ENCODE data around the gene GSG1L.

GSG1L gene

DNA sequence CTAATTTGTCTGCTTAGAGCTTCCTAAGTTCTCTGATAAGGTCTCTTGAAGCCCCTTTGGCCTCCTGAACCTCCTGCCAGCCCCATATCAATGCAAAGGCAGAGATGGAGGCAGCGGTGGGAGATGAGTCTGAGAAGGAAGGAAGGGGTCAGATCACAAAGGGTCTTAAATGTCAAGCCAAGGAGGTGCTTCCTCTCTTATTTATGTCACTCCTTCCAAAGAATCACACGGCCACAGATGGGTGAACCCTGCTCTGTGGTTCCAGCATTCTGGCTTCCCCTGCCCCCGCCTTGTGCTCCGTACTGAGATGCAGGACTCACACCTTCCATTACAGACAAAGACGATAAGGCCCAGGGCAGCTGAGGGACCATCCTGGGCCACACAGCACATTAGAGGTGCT, 96.3 kb downstream of the GSG1L start:
- Histone ChIP-seq H3K27me3 (ENCODE audit: low read depth) (0 out of 2 replicates have a peak, but pooled peaks cover 2% of the 10 kb centered on the region), H3K9me3 (no peaks in the 10 kb centered on the region), H3K4me3 (no peak overlapping the region), H3K4me1 (no peaks in the 10 kb centered on the region), H3K36me3 (replicated peaks) (no peaks in the 10 kb centered on the region)
- in situ Hi-C loops (cut with MboI; ENCODE audit: low sequenced_read_pairs) = loop anchor here (25.0 kb wide), 1 partner anchor 245 kb away; the partner anchor contains the start of gene XPO6
- no peak for DNase-seq (ENCODE audit: low spot score in 2 of 2)

DNA sequence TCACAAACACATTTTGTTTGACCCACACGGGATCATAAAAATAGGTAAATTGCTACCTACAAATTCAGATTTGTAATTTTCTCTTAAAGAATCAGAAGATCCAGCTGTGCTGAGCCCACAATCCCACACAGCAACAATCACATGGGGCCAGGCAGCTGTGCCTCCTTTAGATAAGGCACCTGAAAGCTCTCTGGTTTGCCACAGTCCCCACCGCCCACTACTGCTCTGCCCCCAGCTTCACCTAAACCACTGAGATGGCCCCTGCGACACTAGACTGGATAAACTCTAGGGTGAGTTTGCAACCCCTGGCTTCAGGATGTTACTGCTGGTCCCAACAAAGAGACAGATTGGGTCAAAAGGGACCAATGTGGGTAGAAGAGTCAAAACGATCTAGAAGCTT, 96.8 kb downstream of the GSG1L start:
- DNase-seq (ENCODE audit: low spot score in 2 of 2) = no peak
- 0 out of 2 replicates have a peak, but pooled peaks cover 2% of the 10 kb centered on the region for H3K27me3 ChIP-seq (ENCODE audit: low read depth)
- in situ Hi-C loops (cut with MboI; ENCODE audit: low sequenced_read_pairs) = loop anchor here (25.0 kb wide), 1 partner anchor 246 kb away; the partner anchor contains the start of gene XPO6
- H3K4me3 ChIP-seq = no peak overlapping the region
- no peaks in the 10 kb centered on the region for H3K9me3 ChIP-seq
- H3K36me3 ChIP-seq (replicated peaks) = no peaks in the 10 kb centered on the region
- H3K4me1 ChIP-seq = no peaks in the 10 kb centered on the region

DNA sequence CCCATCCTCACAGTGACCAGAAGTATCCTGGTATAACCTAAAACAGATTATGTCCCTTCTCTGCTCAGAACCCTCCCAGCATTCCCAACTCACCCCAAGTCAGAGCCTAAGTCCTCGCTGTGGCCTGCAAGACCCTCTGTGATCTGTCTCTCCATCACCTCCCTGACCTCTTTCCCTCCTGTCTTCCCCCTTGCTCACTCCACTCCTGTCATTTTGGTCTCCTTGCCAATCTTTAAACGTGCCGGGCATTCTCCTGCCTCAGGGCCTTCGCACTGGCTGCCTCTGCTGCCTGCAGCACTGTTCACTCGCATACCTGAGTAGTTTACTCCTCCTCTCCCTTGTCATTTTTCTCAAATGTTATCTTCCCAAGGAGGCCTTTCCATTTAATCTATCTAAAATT, 97.7 kb downstream of the GSG1L start:
- no peak for DNase-seq (ENCODE audit: low spot score in 2 of 2)
- no peaks in the 10 kb centered on the region for H3K4me1 ChIP-seq
- no peak overlapping the region for H3K4me3 ChIP-seq
- no peaks in the 10 kb centered on the region for H3K9me3 ChIP-seq
- H3K36me3 ChIP-seq (replicated peaks) = no peaks in the 10 kb centered on the region
- no peaks in the 10 kb centered on the region for H3K27me3 ChIP-seq (ENCODE audit: low read depth)
- in situ Hi-C loops (cut with MboI; ENCODE audit: low sequenced_read_pairs) = loop anchor here (25.0 kb wide), 1 partner anchor 246 kb away; the partner anchor contains the start of gene XPO6

DNA sequence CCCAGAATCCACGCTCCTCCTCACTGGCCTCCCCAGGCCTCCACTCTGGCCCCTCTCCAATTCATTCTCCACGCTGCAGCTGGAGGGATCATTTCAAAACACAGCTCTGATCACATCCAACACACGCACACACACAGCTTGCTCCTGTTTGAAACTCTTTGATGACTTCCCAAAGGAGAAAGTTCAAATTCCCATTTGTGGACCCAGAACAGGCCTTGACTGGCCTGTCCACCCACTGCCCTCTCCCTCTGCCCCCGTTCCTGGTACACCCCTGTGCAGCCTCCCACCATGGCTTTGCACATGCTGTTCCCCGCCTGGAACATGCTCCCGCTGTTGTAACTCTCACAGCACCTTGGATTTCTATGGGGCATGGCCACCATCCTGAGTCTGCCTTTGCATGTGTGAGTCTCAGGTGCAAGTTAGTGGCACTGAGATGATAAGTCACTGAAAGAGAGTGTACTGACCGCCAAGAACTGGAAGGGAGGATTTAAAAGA, 100.0 kb downstream of the GSG1L start:
- DNase-seq (ENCODE audit: low spot score in 2 of 2) = no peak
- Histone ChIP-seq H3K27me3 (ENCODE audit: low read depth) (no peaks in the 10 kb centered on the region), H3K9me3 (no peaks in the 10 kb centered on the region), H3K36me3 (replicated peaks) (no peaks in the 10 kb centered on the region), H3K4me3 (no peak overlapping the region), H3K4me1 (no peaks in the 10 kb centered on the region)
- in situ Hi-C loops (cut with MboI; ENCODE audit: low sequenced_read_pairs) = loop anchor here (25.0 kb wide), 1 partner anchor 249 kb away; the partner anchor contains the start of gene XPO6

DNA sequence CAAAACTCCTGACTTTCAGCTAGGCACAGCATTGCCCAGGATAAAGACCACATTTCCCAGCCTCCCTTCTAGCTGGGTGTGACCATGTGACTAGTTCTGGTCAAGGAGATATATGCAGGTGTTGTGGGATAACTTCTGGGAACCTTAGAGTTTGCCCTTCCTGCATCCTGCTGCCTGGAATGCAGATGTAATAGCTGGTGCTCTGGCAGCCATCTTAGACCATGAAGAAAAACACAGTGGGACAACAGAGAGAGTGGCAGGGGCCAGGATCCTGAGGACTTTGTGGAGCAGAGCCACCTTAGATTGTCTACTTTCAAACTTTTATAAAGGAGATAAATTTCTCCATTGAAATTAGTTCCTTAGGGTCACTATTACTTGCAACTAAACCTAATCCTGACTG, 101.3 kb downstream of the GSG1L start:
- no peaks in the 10 kb centered on the region for H3K36me3 ChIP-seq (replicated peaks)
- no peaks in the 10 kb centered on the region for H3K9me3 ChIP-seq
- no peak for DNase-seq (ENCODE audit: low spot score in 2 of 2)
- no peak overlapping the region for H3K4me3 ChIP-seq
- H3K4me1 ChIP-seq = no peaks in the 10 kb centered on the region
- in situ Hi-C loops (cut with MboI; ENCODE audit: low sequenced_read_pairs) = loop anchor here (25.0 kb wide), 1 partner anchor 250 kb away; the partner anchor contains the start of gene XPO6
- H3K27me3 ChIP-seq (ENCODE audit: low read depth) = no peaks in the 10 kb centered on the region

DNA sequence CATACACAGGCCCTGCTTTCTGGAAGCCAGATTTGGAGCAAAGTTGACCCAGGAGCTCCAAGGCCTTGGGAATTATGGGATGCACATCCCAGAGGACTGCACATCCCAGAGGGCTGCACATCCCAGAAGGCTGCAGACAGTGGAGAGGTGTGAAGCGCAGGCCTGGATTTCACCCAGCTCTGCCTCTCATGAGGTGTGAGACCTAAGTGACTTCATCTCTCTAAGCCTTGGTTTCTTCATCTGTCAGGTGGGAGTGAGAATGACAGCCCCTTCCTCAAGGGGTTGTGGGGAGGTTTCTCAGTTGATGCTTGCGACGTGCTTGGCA, 102.3 kb downstream of the GSG1L start:
- H3K9me3 ChIP-seq = no peaks in the 10 kb centered on the region
- no peak for DNase-seq (ENCODE audit: low spot score in 2 of 2)
- in situ Hi-C loops (cut with MboI; ENCODE audit: low sequenced_read_pairs) = loop anchor here (25.0 kb wide), 1 partner anchor 251 kb away; the partner anchor contains the start of gene XPO6
- no peaks in the 10 kb centered on the region for H3K27me3 ChIP-seq (ENCODE audit: low read depth)
- H3K4me1 ChIP-seq = no peaks in the 10 kb centered on the region
- H3K4me3 ChIP-seq = no peak overlapping the region
- no peaks in the 10 kb centered on the region for H3K36me3 ChIP-seq (replicated peaks)

DNA sequence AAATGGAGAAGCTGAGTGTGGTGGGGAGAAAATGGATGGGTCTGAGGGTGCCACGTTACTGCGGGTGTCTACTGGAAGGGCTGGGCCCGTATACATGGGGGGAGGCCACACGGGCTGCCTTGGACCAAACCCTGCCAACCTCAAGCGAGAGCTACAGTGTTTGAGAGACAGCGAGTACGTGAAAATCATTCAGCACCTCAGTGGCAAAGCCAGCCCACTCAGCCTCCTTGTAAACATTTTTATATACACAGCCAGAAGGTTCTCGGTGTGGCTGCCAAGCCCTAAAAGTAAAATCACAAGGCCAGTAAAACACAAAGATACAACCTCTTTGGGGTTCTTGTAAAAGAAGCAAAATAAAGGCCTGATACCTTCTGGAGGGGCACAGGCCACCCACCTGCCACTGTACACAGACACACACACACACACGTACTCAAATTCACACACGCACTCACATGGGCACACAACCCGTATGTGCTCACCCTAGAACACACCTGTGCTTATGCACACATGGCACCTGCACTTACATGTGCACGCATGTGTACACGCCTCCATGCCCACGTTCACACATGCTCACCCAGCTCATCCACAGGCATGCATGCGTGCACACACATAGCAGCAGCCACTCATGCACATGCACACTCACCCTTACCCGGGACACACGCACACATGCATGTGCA, 102.8 kb downstream of the GSG1L start:
- no peaks in the 10 kb centered on the region for H3K36me3 ChIP-seq (replicated peaks)
- in situ Hi-C loops (cut with MboI; ENCODE audit: low sequenced_read_pairs) = loop anchor here (25.0 kb wide), 1 partner anchor 252 kb away; the partner anchor contains the start of gene XPO6
- DNase-seq (ENCODE audit: low spot score in 2 of 2) = no peak
- H3K27me3 ChIP-seq (ENCODE audit: low read depth) = no peaks in the 10 kb centered on the region
- H3K4me1 ChIP-seq = no peaks in the 10 kb centered on the region
- no peak overlapping the region for H3K4me3 ChIP-seq
- H3K9me3 ChIP-seq = no peaks in the 10 kb centered on the region

DNA sequence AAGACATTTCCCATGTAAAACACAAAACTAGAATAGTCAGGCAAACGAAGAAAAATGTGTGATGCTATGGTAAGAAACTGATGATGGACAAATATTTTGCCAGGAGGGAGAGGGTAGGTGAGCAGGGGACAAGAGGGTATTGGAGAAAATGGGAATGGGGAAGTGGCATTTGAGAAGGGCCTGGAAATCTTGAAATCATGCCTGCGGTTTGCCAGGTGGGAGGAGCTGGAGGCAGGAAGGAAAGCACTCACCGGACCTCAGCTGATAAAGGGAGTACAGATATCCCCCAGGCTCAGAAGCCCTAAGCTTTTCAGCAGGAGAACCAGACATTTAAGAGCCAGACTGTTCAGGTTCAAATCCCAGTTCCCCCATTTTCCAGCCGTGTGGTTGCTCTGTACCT, 103.6 kb downstream of the GSG1L start:
- DNase-seq (ENCODE audit: low spot score in 2 of 2) = no peak
- Histone ChIP-seq H3K27me3 (ENCODE audit: low read depth) (no peaks in the 10 kb centered on the region), H3K4me3 (no peak overlapping the region), H3K9me3 (no peaks in the 10 kb centered on the region), H3K36me3 (replicated peaks) (no peaks in the 10 kb centered on the region), H3K4me1 (no peaks in the 10 kb centered on the region)
- in situ Hi-C loops (cut with MboI; ENCODE audit: low sequenced_read_pairs) = loop anchor here (25.0 kb wide), 1 partner anchor 252 kb away; the partner anchor contains the start of gene XPO6

DNA sequence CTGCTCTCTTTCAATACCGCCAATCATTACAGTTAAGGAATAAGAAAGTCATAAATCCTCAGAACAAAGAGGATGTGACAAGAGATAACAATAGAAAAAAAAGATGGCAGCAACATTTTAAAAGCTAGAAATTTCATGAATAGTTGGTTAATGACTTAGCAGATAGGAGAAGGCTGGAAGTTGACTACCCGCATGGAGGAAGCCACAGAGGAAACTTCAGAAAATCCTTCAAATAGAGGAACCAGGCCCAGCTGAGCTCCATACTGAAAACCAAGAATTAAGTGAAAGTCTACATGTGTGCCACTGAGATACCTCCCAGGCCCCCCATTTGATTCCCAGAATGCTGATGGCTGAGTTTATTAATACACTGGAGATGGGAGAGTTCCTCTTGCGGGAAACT, 109.3 kb downstream of the GSG1L start:
- in situ Hi-C loops (cut with MboI; ENCODE audit: low sequenced_read_pairs) = loop anchor here (25.0 kb wide), 1 partner anchor 258 kb away; the partner anchor contains the start of gene XPO6
- DNase-seq (ENCODE audit: low spot score in 2 of 2) = no peak
- Histone ChIP-seq H3K4me3 (no peak overlapping the region), H3K4me1 (no peaks in the 10 kb centered on the region), H3K9me3 (no peaks in the 10 kb centered on the region), H3K27me3 (ENCODE audit: low read depth) (peaks cover 4% of the 10 kb centered on the region; the same call in 1 of the 2 replicates), H3K36me3 (replicated peaks) (no peaks in the 10 kb centered on the region)

DNA sequence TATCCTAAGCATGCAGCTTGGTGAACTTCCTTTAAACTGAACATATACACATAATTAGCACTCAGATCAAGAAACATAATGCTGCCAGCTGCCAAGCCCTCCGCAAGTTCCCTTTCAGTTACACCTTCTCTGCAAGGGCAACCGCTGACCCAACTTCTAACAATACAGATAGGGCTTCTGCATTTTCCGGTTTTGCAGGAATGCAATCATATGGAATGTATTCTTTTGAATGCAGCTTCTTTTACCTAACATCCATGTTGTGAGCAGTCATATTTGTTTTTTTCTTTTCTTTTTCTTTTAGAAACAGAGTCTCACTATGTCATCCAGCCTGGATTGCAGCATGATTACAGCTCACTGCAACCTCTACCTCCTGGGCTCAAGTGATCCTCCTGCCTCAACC, 110.7 kb downstream of the GSG1L start:
- in situ Hi-C loops (cut with MboI; ENCODE audit: low sequenced_read_pairs) = loop anchor here (25.0 kb wide), 1 partner anchor 259 kb away; the partner anchor contains the start of gene XPO6
- no peak for DNase-seq (ENCODE audit: low spot score in 2 of 2)
- Histone ChIP-seq H3K4me3 (no peak overlapping the region), H3K36me3 (replicated peaks) (no peaks in the 10 kb centered on the region), H3K9me3 (no peaks in the 10 kb centered on the region), H3K4me1 (no peaks in the 10 kb centered on the region), H3K27me3 (ENCODE audit: low read depth) (peaks cover 4% of the 10 kb centered on the region; the same call in 1 of the 2 replicates)

DNA sequence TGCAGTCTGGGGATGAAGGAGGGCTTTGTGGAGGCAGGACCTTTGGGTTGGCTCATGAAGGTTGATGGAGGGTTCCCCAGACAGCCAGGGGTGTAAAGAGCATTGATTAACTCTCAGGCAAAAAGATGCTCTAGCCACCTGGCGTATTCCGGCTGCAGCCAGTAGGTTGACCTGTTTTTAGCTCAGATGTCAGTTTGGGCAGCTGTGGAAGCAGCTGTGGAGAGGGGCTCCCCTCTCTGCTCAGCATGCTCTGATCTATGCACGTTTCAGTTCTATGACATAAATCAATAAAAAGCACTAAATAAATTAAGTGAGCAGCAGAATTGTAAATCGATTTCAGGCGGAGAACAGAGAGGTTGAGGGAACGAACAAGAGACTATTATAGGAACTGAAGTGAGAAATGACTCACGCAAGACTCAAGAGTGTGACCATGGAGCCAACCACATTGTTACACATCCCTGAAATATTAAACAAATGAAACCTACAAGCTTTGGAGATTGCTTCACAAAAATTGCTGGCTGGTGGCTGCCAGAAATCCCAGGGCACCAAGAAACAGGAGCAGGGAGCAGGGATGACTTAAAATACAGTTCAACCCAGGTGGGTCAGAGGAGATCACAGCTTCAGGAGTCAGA, 111.9 kb downstream of the GSG1L start:
- DNase-seq (ENCODE audit: low spot score in 2 of 2) = no peak
- no peaks in the 10 kb centered on the region for H3K4me1 ChIP-seq
- no peak overlapping the region for H3K4me3 ChIP-seq
- in situ Hi-C loops (cut with MboI; ENCODE audit: low sequenced_read_pairs) = loop anchor here (25.0 kb wide), 1 partner anchor 261 kb away; the partner anchor contains the start of gene XPO6
- H3K9me3 ChIP-seq = no peaks in the 10 kb centered on the region
- H3K36me3 ChIP-seq (replicated peaks) = no peaks in the 10 kb centered on the region
- H3K27me3 ChIP-seq (ENCODE audit: low read depth) = peaks cover 4% of the 10 kb centered on the region; the same call in 1 of the 2 replicates

DNA sequence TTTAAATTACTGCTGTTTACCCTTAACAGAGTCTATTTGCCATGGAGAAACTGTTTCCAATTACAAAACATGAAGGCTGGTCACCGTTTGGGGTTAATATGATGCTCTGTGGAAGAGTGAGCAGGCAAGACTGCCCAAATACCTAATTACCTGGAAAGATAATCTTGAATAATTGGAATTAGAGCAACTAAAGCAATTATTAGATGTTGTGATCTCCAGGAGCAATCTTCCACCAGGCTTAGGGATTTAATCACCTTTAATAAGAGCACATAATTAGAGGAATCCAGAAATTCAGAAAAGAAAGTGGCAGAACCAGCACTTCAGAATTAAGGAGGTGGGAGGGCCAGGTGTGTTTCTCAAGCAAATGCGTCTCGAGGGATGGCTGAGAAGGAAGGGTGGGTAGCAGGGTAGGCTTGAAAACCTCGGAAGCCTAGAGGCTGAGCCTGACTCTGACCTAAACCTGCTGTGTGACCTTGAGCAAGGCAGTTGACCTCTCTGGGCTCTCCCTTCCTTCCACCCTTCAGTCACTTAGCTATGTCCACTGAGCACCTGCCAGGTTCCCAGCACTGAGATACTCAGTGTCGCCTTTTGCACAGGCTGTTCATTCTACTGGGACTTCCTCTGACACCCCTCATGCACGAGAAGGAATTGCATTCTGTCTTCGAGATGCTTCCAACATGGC, 113.2 kb downstream of the GSG1L start:
- DNase-seq (ENCODE audit: low spot score in 2 of 2) = no peak

DNA sequence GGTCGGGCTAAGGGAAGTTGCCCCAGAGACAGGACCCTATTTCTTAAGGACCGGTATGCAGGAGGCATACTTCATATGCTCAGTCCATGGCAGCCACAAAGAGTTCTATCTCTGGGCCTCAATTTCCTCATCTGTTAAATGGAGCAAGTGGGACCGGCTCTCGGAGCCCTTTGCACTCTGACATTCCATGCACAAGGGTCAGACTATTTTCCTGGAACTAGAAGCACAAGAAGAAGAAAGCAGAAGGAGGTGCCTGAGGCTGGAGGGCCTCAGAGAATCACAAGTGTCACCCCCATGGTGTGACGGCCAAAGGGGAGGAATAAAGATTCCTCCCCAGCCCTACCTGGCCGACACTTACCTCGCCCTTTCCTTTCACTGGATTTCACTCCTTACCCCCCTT, 115.8 kb downstream of the GSG1L start:
- no peaks in the 10 kb centered on the region for H3K36me3 ChIP-seq (replicated peaks)
- in situ Hi-C loops (cut with MboI; ENCODE audit: low sequenced_read_pairs) = no loop called here

More for the DNA sequence above, 113.2 kb downstream of the GSG1L start:
- no peaks in the 10 kb centered on the region for H3K9me3 ChIP-seq
- no peaks in the 10 kb centered on the region for H3K36me3 ChIP-seq (replicated peaks)
- in situ Hi-C loops (cut with MboI; ENCODE audit: low sequenced_read_pairs) = loop anchor here (25.0 kb wide), 1 partner anchor 262 kb away; the partner anchor contains the start of gene XPO6
- no peak overlapping the region for H3K4me3 ChIP-seq
- peaks cover 4% of the 10 kb centered on the region; the same call in 1 of the 2 replicates for H3K27me3 ChIP-seq (ENCODE audit: low read depth)
- H3K4me1 ChIP-seq = no peaks in the 10 kb centered on the region

More for the DNA sequence above, 115.8 kb downstream of the GSG1L start:
- Histone ChIP-seq H3K27me3 (ENCODE audit: low read depth) (peaks cover 1% of the 10 kb centered on the region; the same call in 1 of the 2 replicates), H3K9me3 (no peaks in the 10 kb centered on the region), H3K4me1 (no peaks in the 10 kb centered on the region), H3K4me3 (no peak overlapping the region)
- DNase-seq (ENCODE audit: low spot score in 2 of 2) = no peak

Measured in HAP-1 (cell line).